GM23338 (cell line): Measurements from ENCODE around the gene CXXC5.

Experiments used
- CREB1 ChIP-seq: fragments of 250-450 bp; sonication (Bioruptor Pico); IDR thresholded peaks from 2 replicates; pipeline ENCODE4 v1.5.0; 2020; ENCODE audit warnings: low read depth, mild to moderate bottlenecking, moderate library complexity
- CTCF ChIP-seq, 2 experiments: fragments of 200-600 bp in 1 of 2; sonication (generic) in 1 of 2; conservative IDR thresholded peaks; 2 replicates each; pipeline versions ENCODE4 v1.5.1 to v1.6.1; 2016 to 2017; ENCODE audit warnings: antibody characterized with exemption in 2 of 2, low read depth in 2 of 2, mild to moderate bottlenecking in 2 of 2, moderate library complexity in 1 of 2
- ETS1 ChIP-seq: IDR thresholded peaks from 2 replicates; pipeline ENCODE4 v1.6.1; 2016; ENCODE audit warnings: antibody characterized with exemption
- EZH2 ChIP-seq: fragments of 200-600 bp; sonication (generic); IDR thresholded peaks from one replicate; pipeline ENCODE4 v1.8.0; 2017; ENCODE audit warnings: antibody characterized with exemption, mild to moderate bottlenecking, low read depth; ENCODE audit not compliant: unreplicated experiment
- EZH2phosphoT487 ChIP-seq: fragments of 200-600 bp; sonication (generic); IDR thresholded peaks from one replicate; pipeline ENCODE4 v1.8.1; 2018; ENCODE audit warnings: antibody characterized with exemption; ENCODE audit not compliant: unreplicated experiment
- JUNB ChIP-seq: IDR thresholded peaks from one replicate; pipeline ENCODE4 v1.6.1; 2016; ENCODE audit warnings: antibody characterized with exemption; ENCODE audit not compliant: unreplicated experiment
- NANOG ChIP-seq: IDR thresholded peaks from 2 replicates; pipeline ENCODE4 v1.6.1; 2016; ENCODE audit warnings: antibody characterized with exemption, borderline replicate concordance
- POLR2AphosphoS5 ChIP-seq: IDR thresholded peaks from 2 replicates; pipeline ENCODE4 v1.6.1; 2016; ENCODE audit warnings: antibody characterized with exemption, low read depth
- REST ChIP-seq: IDR thresholded peaks from one replicate; pipeline ENCODE4 v1.6.1; 2018; ENCODE audit warnings: antibody characterized with exemption; ENCODE audit not compliant: unreplicated experiment
- STAT1 ChIP-seq: IDR thresholded peaks from one replicate; pipeline ENCODE4 v1.6.1; 2016; ENCODE audit warnings: antibody characterized with exemption; ENCODE audit not compliant: unreplicated experiment
- ZNF114 ChIP-seq: fragments of 250-450 bp; sonication (Bioruptor Pico); IDR thresholded peaks from 2 replicates; pipeline ENCODE4 v1.5.0; 2020; ENCODE audit warnings: mild to moderate bottlenecking, moderate library complexity

GRCh38 chr5:139682016-139682975 lies 34.1 kb downstream of the CXXC5 start:
- TF ChIP-seq CTCF (conservative IDR thresholded peaks at IDR 0.05; ENCODE audit: low read depth in 2 of 2) (no peak; a peak in 1 of 4 replicates), EZH2phosphoT487 (no peak), POLR2AphosphoS5 (0 out of 2 replicates have a peak, but pooled peaks have one; percentile 15), REST (no peak), EZH2 (no peak), NANOG (no peak), ETS1 (no peak), JUNB (no peak), STAT1 (no peak), CREB1 (CRISPR knock-in tag) (no peak), ZNF114 (CRISPR knock-in tag) (no peak)
